Measurements from ENCODE around the gene RNASEH2B.

Gene RNASEH2B

GRCh38 chr13:50945669-50946068 lies 36.1 kb downstream of the RNASEH2B start:
- DNase-seq = no peak

- no peak for DNase-seq
Observed at GRCh38 chr13:50948601-50949000, 39.0 kb downstream of the RNASEH2B start.

- DNase-seq = no peak
Observed at GRCh38 chr13:50950849-50951248, 41.3 kb downstream of the RNASEH2B start.

GRCh38 chr13:50951366-50951765 lies 41.8 kb downstream of the RNASEH2B start:
- DNase-seq = no peak

- DNase-seq = no peak
Observed at GRCh38 chr13:50955241-50955640, 45.6 kb downstream of the RNASEH2B start.

GRCh38 chr13:50955798-50956197 lies 46.2 kb downstream of the RNASEH2B start:
- no peak for DNase-seq

- DNase-seq = no peak
Observed at GRCh38 chr13:50957620-50958019, 48.0 kb downstream of the RNASEH2B start.

GRCh38 chr13:50969691-50970090 lies 60.1 kb downstream of the RNASEH2B start:
- DNase-seq = no peak

- DNase-seq = no peak
Observed at GRCh38 chr13:50970956-50971355, 61.4 kb downstream of the RNASEH2B start.

GRCh38 chr13:50974268-50974667 lies 64.7 kb downstream of the RNASEH2B start:
- no peak for DNase-seq

GRCh38 chr13:50979187-50979586 lies 69.6 kb downstream of the RNASEH2B start:
- DNase-seq = no peak

GRCh38 chr13:50981686-50982085 lies 72.1 kb downstream of the RNASEH2B start:
- no peak for DNase-seq

- no peak for DNase-seq
Observed at GRCh38 chr13:50989476-50989875, 79.9 kb downstream of the RNASEH2B start.

- peak; percentile 21 to 42 for DNase-seq
Observed at GRCh38 chr13:50990065-50990817, 80.7 kb downstream of the RNASEH2B start.

GRCh38 chr13:50990818-50991506 lies 81.4 kb downstream of the RNASEH2B start:
- DNase-seq = no peak

GRCh38 chr13:50991579-50992521 lies 82.3 kb downstream of the RNASEH2B start:
- no peak for DNase-seq

- no peak for DNase-seq
Observed at GRCh38 chr13:50993371-50993770, 83.8 kb downstream of the RNASEH2B start.

- no peak for DNase-seq
Observed at GRCh38 chr13:50993934-50994333, 84.3 kb downstream of the RNASEH2B start.

- no peak for DNase-seq
Observed at GRCh38 chr13:50994651-50995050, 85.1 kb downstream of the RNASEH2B start.

- DNase-seq = no peak
Observed at GRCh38 chr13:50995854-50996253, 86.3 kb downstream of the RNASEH2B start.

- no peak for DNase-seq
Observed at GRCh38 chr13:50998326-50998725, 88.7 kb downstream of the RNASEH2B start.

GRCh38 chr13:50999641-51000040 lies 90.0 kb downstream of the RNASEH2B start:
- DNase-seq = no peak

- no peak for DNase-seq
Observed at GRCh38 chr13:51000061-51000460, 90.5 kb downstream of the RNASEH2B start.

Data from NCI-H187 (cell line).